Calu3 (cell line): Measurements from ENCODE around the gene VPS4B. TPM values are rescaled to one million over a fixed set of nuclear protein-coding genes. Genes with fewer than 3 reads are reported as not detected.

ENCODE experiments used
- BruUV-seq: library from RNA; stranded (reverse); fragments of 400-500 nt; replicated peaks from 2 replicates; lab custom pipeline; 2021; lab: Mats Ljungman, UMichigan
- CTCF ChIA-PET: fragments of 300-600 bp; sonication (Branson Sonifier 250); formaldehyde crosslinking; loops from one replicate; lab custom pipeline; 2022; ENCODE audit warnings: antibody characterized with exemption; lab: Charles Lee
- DNase-seq: peaks from one replicate; pipeline ENCODE4 v3.0.0; 2022
- H3K27ac Mint-ChIP-seq: one replicate; pipeline ENCODE4 v1.8.0; 2022; ENCODE audit warnings: mixed read lengths; ENCODE audit not compliant: unreplicated experiment
- H3K27me3 Mint-ChIP-seq: one replicate; pipeline ENCODE4 v1.8.0; 2022; ENCODE audit warnings: mixed read lengths; ENCODE audit not compliant: unreplicated experiment
- H3K36me3 Mint-ChIP-seq: one replicate; pipeline ENCODE4 v1.8.0; 2022; ENCODE audit warnings: mild to moderate bottlenecking, moderate library complexity, mixed read lengths; ENCODE audit not compliant: insufficient read depth, unreplicated experiment
- H3K4me1 Mint-ChIP-seq: one replicate; pipeline ENCODE4 v1.8.0; 2022; ENCODE audit warnings: mild to moderate bottlenecking, low read depth, mixed read lengths; ENCODE audit not compliant: unreplicated experiment
- H3K4me3 Mint-ChIP-seq: one replicate; pipeline ENCODE4 v1.8.0; 2022; ENCODE audit warnings: mild to moderate bottlenecking, low read depth, moderate library complexity, mixed read lengths; ENCODE audit not compliant: unreplicated experiment
- H3K9me3 Mint-ChIP-seq: one replicate; pipeline ENCODE4 v1.8.0; 2022; ENCODE audit warnings: low read depth, mixed read lengths; ENCODE audit not compliant: unreplicated experiment
- intact Hi-C: fragments of 100-400 bp; cut with micrococcal nuclease; formaldehyde crosslinking; loops from one replicate; pipeline ENCODE4 v1.10.0; 2022; ENCODE audit not compliant: unreplicated experiment
- total RNA-seq: library from RNA; stranded (reverse); gene quantifications from 2 replicates; pipeline ENCODE4 v1.2.3, GENCODE V29; 2022
- TF ChIP-seq, protein P1 (sequence below): fragments of 200-600 bp; IDR thresholded peaks from one replicate; pipeline ENCODE4 v1.8.0; 2022; ENCODE audit warnings: antibody characterized with exemption; ENCODE audit not compliant: unreplicated experiment

VPS4B gene
- total RNA-seq, 1 experiment from 2014 or later: 83.3 TPM

DNA sequence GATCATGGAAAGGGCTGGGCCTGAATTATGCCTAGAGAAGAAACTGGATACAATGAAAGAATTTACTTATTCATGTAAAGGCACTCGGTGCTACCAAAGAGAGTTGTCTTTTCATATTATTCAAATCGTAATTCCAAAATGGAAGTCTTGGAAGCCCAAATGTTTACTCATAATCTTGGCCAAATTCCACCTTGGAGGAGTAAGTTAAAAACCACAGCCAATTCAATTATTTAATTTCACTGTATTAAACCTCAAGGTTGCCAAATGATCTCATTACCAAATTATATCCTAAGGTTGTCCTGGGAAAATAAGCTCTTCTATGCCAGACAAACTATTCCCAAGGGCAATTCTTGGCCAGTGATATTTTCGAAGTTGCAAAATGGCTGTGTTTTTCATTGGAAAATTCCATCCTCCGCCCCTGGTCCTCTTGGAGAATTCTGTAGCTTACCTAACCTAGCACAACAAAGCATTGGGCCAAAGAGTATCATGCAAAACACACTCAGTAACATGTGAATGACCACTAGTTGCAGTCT is 11.1 kb upstream of the VPS4B start:
- intact Hi-C loops: no loop called here
- Mint-ChIP-seq H3K27me3 (no peaks in the 10 kb centered on the region), H3K4me3 (no peak overlapping the region), H3K9me3 (no peaks in the 10 kb centered on the region), H3K27ac (no peak overlapping the region), H3K36me3 (no peaks in the 10 kb centered on the region), H3K4me1 (no peaks in the 10 kb centered on the region)
- DNase-seq: no peak
- no TSS peak for BruUV-seq
- CTCF ChIA-PET: no interaction called here
- TF ChIP-seq, protein P1, sequence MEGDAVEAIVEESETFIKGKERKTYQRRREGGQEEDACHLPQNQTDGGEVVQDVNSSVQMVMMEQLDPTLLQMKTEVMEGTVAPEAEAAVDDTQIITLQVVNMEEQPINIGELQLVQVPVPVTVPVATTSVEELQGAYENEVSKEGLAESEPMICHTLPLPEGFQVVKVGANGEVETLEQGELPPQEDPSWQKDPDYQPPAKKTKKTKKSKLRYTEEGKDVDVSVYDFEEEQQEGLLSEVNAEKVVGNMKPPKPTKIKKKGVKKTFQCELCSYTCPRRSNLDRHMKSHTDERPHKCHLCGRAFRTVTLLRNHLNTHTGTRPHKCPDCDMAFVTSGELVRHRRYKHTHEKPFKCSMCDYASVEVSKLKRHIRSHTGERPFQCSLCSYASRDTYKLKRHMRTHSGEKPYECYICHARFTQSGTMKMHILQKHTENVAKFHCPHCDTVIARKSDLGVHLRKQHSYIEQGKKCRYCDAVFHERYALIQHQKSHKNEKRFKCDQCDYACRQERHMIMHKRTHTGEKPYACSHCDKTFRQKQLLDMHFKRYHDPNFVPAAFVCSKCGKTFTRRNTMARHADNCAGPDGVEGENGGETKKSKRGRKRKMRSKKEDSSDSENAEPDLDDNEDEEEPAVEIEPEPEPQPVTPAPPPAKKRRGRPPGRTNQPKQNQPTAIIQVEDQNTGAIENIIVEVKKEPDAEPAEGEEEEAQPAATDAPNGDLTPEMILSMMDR: no peak

DNA sequence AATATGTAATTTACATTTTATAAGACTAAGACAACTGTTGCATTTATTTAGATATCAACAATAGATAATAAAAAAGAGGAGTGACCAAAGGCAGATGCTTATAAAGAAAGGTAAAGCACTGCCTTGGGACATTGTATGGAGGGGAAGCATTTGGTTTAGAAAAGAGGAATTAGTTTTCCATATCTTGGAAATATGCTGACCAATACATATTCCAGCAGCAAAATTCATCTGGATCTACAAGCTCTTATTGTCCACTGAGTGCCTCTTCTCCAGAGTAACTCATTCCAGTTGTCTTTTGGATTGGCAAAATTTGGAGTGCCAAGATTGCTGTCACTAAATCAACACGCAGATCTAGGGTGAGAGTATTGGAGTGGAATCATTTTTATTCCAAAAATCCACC is 8.9 kb upstream of the VPS4B start:
- H3K36me3 Mint-ChIP-seq: no peaks in the 10 kb centered on the region
- intact Hi-C loops: no loop called here
- peaks cover 9% of the 10 kb centered on the region for H3K4me1 Mint-ChIP-seq
- no TSS peak for BruUV-seq
- TF ChIP-seq, protein P1: no peak
- H3K9me3 Mint-ChIP-seq: no peaks in the 10 kb centered on the region
- H3K4me3 Mint-ChIP-seq: no peak overlapping the region
- DNase-seq: no peak
- no peak overlapping the region for H3K27ac Mint-ChIP-seq
- no peaks in the 10 kb centered on the region for H3K27me3 Mint-ChIP-seq
- CTCF ChIA-PET: interaction anchor here (0.6 kb wide), 1 partner anchor 42 kb away, joined by 4 read pairs; no protein-coding TSS in a partner anchor

DNA sequence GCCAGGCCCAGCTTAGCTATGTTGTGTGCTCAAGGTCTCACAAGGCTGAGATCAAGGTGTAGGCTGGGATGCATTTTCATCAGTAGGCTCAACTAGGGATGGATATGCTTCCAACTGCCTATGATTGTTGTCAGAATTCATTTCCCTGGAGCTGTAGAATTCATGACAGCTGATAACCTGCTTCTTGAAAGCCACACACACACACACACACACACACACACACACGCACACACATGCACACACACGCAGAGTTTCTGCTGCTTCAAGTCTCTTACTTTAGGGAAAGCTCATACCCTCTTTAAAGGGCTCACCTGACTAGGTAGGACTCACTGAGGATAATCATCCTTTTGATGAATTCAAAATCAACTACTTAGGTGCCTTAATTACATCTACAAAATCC is 8.2 kb upstream of the VPS4B start:
- BruUV-seq: no TSS peak
- intact Hi-C loops: no loop called here
- no peaks in the 10 kb centered on the region for H3K9me3 Mint-ChIP-seq
- peaks cover 9% of the 10 kb centered on the region for H3K4me1 Mint-ChIP-seq
- H3K36me3 Mint-ChIP-seq: no peaks in the 10 kb centered on the region
- TF ChIP-seq, protein P1: no peak
- H3K27me3 Mint-ChIP-seq: no peaks in the 10 kb centered on the region
- CTCF ChIA-PET: interaction anchor here (0.6 to 0.7 kb wide), 2 partner anchors 16 to 42 kb away, joined by 4 read pairs; no protein-coding TSS in a partner anchor
- DNase-seq: no peak
- H3K27ac Mint-ChIP-seq: no peak overlapping the region
- no peak overlapping the region for H3K4me3 Mint-ChIP-seq

DNA sequence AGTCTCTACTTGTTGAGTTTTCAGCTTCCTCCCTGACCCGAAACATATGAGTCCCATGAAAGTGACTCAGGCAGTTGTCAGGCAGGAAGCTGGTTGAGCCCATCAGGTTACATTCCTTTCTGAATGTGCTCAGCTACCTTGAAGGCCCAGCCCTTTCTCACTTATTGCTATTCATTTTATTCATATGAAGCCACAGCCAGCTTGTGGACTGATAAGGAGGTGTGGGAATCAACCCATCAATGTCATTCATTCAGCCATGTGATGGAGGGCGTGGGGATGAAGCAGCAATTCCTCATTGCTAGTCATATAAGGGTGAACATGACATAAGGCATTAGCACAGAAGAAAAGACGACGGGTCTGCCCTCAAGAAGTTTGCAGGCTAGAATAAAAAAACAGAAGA is 5.3 kb upstream of the VPS4B start:
- no peaks in the 10 kb centered on the region for H3K9me3 Mint-ChIP-seq
- peaks cover 15% of the 10 kb centered on the region for H3K36me3 Mint-ChIP-seq
- DNase-seq: peak; percentile 73
- CTCF ChIA-PET: interaction anchor here (0.8 to 1.3 kb wide), 3 partner anchors 10 to 17 kb away, joined by 3 to 22 read pairs (median 3); no protein-coding TSS in a partner anchor
- no peaks in the 10 kb centered on the region for H3K27me3 Mint-ChIP-seq
- peaks cover 24% of the 10 kb centered on the region for H3K4me1 Mint-ChIP-seq
- intact Hi-C loops: no loop called here
- no TSS peak for BruUV-seq
- H3K4me3 Mint-ChIP-seq: no peak overlapping the region
- H3K27ac Mint-ChIP-seq: peak overlapping the region; percentile 83
- TF ChIP-seq, protein P1: no peak
